GM12878 (cell line): ENCODE data around the gene LGALSL. TPM values are rescaled to one million over a fixed set of nuclear protein-coding genes. Genes with fewer than 3 reads are reported as not detected.

Experiments
- ATAC-seq: fragments of 200-7000 bp; cut with Tn5 transposase; 3 replicates; pipeline ENCODE4 v1.9.1; 2020; ENCODE audit warnings: mild to moderate bottlenecking, moderate library complexity
- BruUV-seq: library from RNA; stranded (reverse); fragments of 400-500 nt; replicated peaks from 2 replicates; lab custom pipeline; 2021; lab: Mats Ljungman, UMichigan
- CTCF ChIA-PET: fragments of 300-600 bp; sonication (Branson Sonifier 250); formaldehyde crosslinking; extraction: SDS; loops from one replicate; lab custom pipeline; 2021; ENCODE audit warnings: inconsistent platforms; lab: Yijun Ruan, JAX
- POLR2A ChIA-PET: fragments of 350-600 bp; formaldehyde crosslinking; extraction: SDS; loops from one replicate; lab custom pipeline; 2021; ENCODE audit warnings: inconsistent platforms; lab: Charles Lee
- RAD21 ChIA-PET: fragments of 300-600 bp; sonication (Branson Sonifier 250); formaldehyde crosslinking; loops from one replicate; lab custom pipeline; 2023; ENCODE audit warnings: antibody characterized with exemption; ENCODE audit not compliant: unreplicated experiment; lab: Charles Lee
- SMC1A ChIA-PET: fragments of 300-600 bp; sonication (Branson Sonifier 250); formaldehyde crosslinking; loops from one replicate; lab custom pipeline; 2023; ENCODE audit not compliant: unreplicated experiment, uncharacterized antibody; lab: Charles Lee
- DNase-seq: peaks from one replicate; pipeline ENCODE4 v3.0.0-alpha.2; 2011; ENCODE audit warnings: low read depth, low spot score
- FAIRE-seq: peaks from 3 replicates; lab custom pipeline; 2011; peaks lifted over from hg19 to GRCh38; lab: Jason Lieb, UNC
- H2AFZ ChIP-seq: 2 replicates; pipeline ENCODE4 v1.6.0; 2011; ENCODE audit warnings: low read depth, low read length, control low read depth; ENCODE audit not compliant: control insufficient read depth
- H3K27ac ChIP-seq: 2 replicates; pipeline ENCODE4 v1.5.1; 2011; ENCODE audit warnings: control low read depth; ENCODE audit not compliant: control insufficient read depth, insufficient read depth
- H3K27me3 ChIP-seq, 2 experiments: replicated peaks in 1 of 2; 2 replicates each; pipeline versions ENCODE4 v1.6.0 to v1.6.1; 2011; ENCODE audit warnings: low read length in 1 of 2; ENCODE audit not compliant: control insufficient read depth in 2 of 2, insufficient read depth in 2 of 2
- H3K36me3 ChIP-seq, 2 experiments: 2 replicates each; pipeline ENCODE4 v1.5.1; 2011; ENCODE audit warnings: low read length in 1 of 2; ENCODE audit not compliant: control insufficient read depth in 2 of 2, insufficient read depth in 2 of 2
- H3K4me1 ChIP-seq: 2 replicates; pipeline ENCODE4 v1.6.1; 2011; ENCODE audit warnings: mild to moderate bottlenecking, low read length, moderate library complexity, mixed read lengths; ENCODE audit not compliant: control insufficient read depth, insufficient read depth
- H3K4me2 ChIP-seq: 2 replicates; pipeline ENCODE4 v1.6.0; 2011; ENCODE audit warnings: control low read depth; ENCODE audit not compliant: control insufficient read depth, insufficient read depth
- H3K4me3 ChIP-seq: fragments of 200-600 bp; sonication (generic); 2 replicates; pipeline ENCODE4 v1.5.1; 2016
- H3K79me2 ChIP-seq: 2 replicates; pipeline ENCODE4 v1.6.0; 2011; ENCODE audit warnings: low read length; ENCODE audit not compliant: control insufficient read depth, insufficient read depth
- H3K9ac ChIP-seq: 2 replicates; pipeline ENCODE4 v1.8.0; 2011; ENCODE audit warnings: low read length, control low read depth, mixed read lengths; ENCODE audit not compliant: control insufficient read depth, insufficient read depth
- H3K9me3 ChIP-seq: replicated peaks from 3 replicates; pipeline ENCODE4 v1.5.1; 2011; ENCODE audit warnings: mild to moderate bottlenecking, low read length; ENCODE audit not compliant: control insufficient read depth, insufficient read depth
- H4K20me1 ChIP-seq: 2 replicates; pipeline ENCODE4 v1.6.0; 2011; ENCODE audit not compliant: control insufficient read depth, insufficient read depth
- BRCA1 ChIP-seq: IDR thresholded peaks from 2 replicates; pipeline ENCODE4 v1.6.1; 2011; ENCODE audit warnings: low read depth, low read length, improper control_type of control experiment
- CEBPB ChIP-seq, 2 experiments: fragments of 150-350 bp in 1 of 2; IDR thresholded peaks; 2 replicates each; pipeline ENCODE4 v1.6.1; 2012 to 2014; ENCODE audit warnings: low read depth in 2 of 2, low read length in 2 of 2, borderline replicate concordance in 1 of 2, inconsistent platforms in 1 of 2
- CUX1 ChIP-seq: IDR thresholded peaks from 2 replicates; pipeline ENCODE4 v1.6.1; 2012; ENCODE audit warnings: improper control_type of control experiment, low read depth, low read length; ENCODE audit not compliant: insufficient replicate concordance
- IRF4 ChIP-seq: IDR thresholded peaks from 2 replicates; pipeline ENCODE4 v1.6.1; 2011; ENCODE audit warnings: low read depth, low read length
- NRF1 ChIP-seq: conservative IDR thresholded peaks from 2 replicates; pipeline ENCODE4 v1.6.1; 2011; ENCODE audit warnings: mild to moderate bottlenecking, low read depth, low read length, improper control_type of control experiment
- PKNOX1 ChIP-seq: fragments of 450-650 bp; IDR thresholded peaks from 2 replicates; pipeline ENCODE4 v1.6.1; 2016; ENCODE audit warnings: mild to moderate bottlenecking
- POU2F2 ChIP-seq: IDR thresholded peaks from 3 replicates; pipeline ENCODE4 v1.6.1; 2011; ENCODE audit warnings: low read depth, mild to moderate bottlenecking, low read length, borderline replicate concordance
- SP1 ChIP-seq: IDR thresholded peaks from one replicate; pipeline ENCODE4 v1.6.1; 2011; ENCODE audit warnings: low read depth, low read length
- SUZ12 ChIP-seq: fragments of 200-600 bp; sonication (generic); IDR thresholded peaks from one replicate; pipeline ENCODE4 v1.6.1; 2018; ENCODE audit warnings: antibody characterized with exemption, mild to moderate bottlenecking; ENCODE audit not compliant: unreplicated experiment
- USF1 ChIP-seq: IDR thresholded peaks from 2 replicates; pipeline ENCODE4 v1.6.1; 2011; ENCODE audit warnings: borderline replicate concordance, low read depth, mild to moderate bottlenecking, moderate library complexity, mixed read lengths, low read length; ENCODE audit not compliant: insufficient read depth; ENCODE audit errors: extremely low read length
- YY1 ChIP-seq: IDR thresholded peaks from 2 replicates; pipeline ENCODE4 v1.6.1; 2011; ENCODE audit warnings: low read depth, mild to moderate bottlenecking, low read length
- ZBED1 ChIP-seq: IDR thresholded peaks from 2 replicates; pipeline ENCODE4 v1.6.1; 2016; ENCODE audit warnings: borderline replicate concordance
- ZBTB33 ChIP-seq: fragments of 450-650 bp; IDR thresholded peaks from 2 replicates; pipeline ENCODE4 v1.6.1; 2017; ENCODE audit warnings: mild to moderate bottlenecking
- WGBS: methylation state at CpG from one replicate; pipeline ENCODE4 v1.1.6; 2016; ENCODE audit warnings: low lambda C conversion rate; ENCODE audit not compliant: insufficient replicate concordance, insufficient coverage; ENCODE audit errors: missing lambda C conversion rate; 5-methylcytosine and 5-hydroxymethylcytosine counted together
- in situ Hi-C: fragments of 300-500 bp; cut with MboI; formaldehyde crosslinking; loops from 9 replicates; pipeline ENCODE4 v1.14.3; 2018; ENCODE audit warnings: mixed read lengths
- intact Hi-C: fragments of 100-400 bp; cut with micrococcal nuclease; formaldehyde crosslinking; loops from one replicate; pipeline ENCODE4 v1.14.2; 2022; ENCODE audit not compliant: unreplicated experiment
- polyA plus RNA-seq, 11 experiments: library from polyadenylated mRNA; depleted of rRNA in 4 of 11; unstranded in 6 of 11; stranded (reverse) in 5 of 11; fragments of >200 nt; fragmentation: Nextera tagmentation in 4 of 11; fragmentation: Illumina TruSeq in 1 of 11; extraction: Ambion mirVana in 4 of 11; extraction: Trizol in 1 of 11; gene quantifications; 1 replicate in 1 of 11; 2 replicates in 10 of 11; pipeline versions ENCODE4 v1.2.1 to v1.2.3, GENCODE V29; 2011 to 2016; ENCODE audit warnings: inconsistent platforms in 2 of 11, missing spikeins in 2 of 11, low read depth in 1 of 11
- total RNA-seq, 4 experiments: library from RNA; depleted of rRNA in 3 of 4; stranded (reverse); fragments of >200 nt in 3 of 4; fragmentation: Illumina TruSeq in 1 of 4; extraction: Trizol in 1 of 4; gene quantifications; 2 replicates each; pipeline versions ENCODE4 v1.2.1 to v1.2.3, GENCODE V29; 2013 to 2021

Gene LGALSL
- total and polyA plus RNA-seq, 10 of the 15 experiments (the other 5 are each of a cell fraction or from before 2014, with no cell fraction given), result 3.3 to 9.1 (median 4.9) TPM

GRCh38 chr2:64442277-64442676 is 11.7 kb upstream of the LGALSL start (continued):
- TF ChIP-seq SUZ12 (no peak), SP1 (no peak)

- no peak for FAIRE-seq
- BruUV-seq, result no TSS peak
- SMC1A ChIA-PET, result interaction anchor here (1.1 kb wide), 1 partner anchor 112 kb away, joined by 3 read pairs; no protein-coding TSS in a partner anchor
- no peaks in the 10 kb centered on the region for H4K20me1 ChIP-seq
- H3K79me2 ChIP-seq, result no peaks in the 10 kb centered on the region
- CTCF ChIA-PET, result no interaction called here
- H2AFZ ChIP-seq, result no peak overlapping the region
- ATAC-seq, result no peak
- no peak overlapping the region for H3K4me3 ChIP-seq
- H3K27ac ChIP-seq, result no peak overlapping the region
- no peaks in the 10 kb centered on the region for H3K36me3 ChIP-seq
- H3K27me3 ChIP-seq, result no peaks in the 10 kb centered on the region
- DNase-seq, result no peak
- intact Hi-C loops (no loop called here), in situ Hi-C loops (no loop called here)
- no peak overlapping the region for H3K9ac ChIP-seq
- WGBS, result 42% methylated on average over 7 of the region's 7 CpGs
- 0 out of 2 replicates have a peak, but pooled peaks cover 5% of the 10 kb centered on the region for H3K4me1 ChIP-seq
- RAD21 ChIA-PET, result interaction anchor here (0.6 kb wide), 1 partner anchor 117 kb away, joined by 3 read pairs; no protein-coding TSS in a partner anchor
- no peaks in the 10 kb centered on the region for H3K9me3 ChIP-seq
- H3K4me2 ChIP-seq, result no peak overlapping the region
- POLR2A ChIA-PET, result no interaction called here
- TF ChIP-seq PKNOX1 (no peak), BRCA1 (no peak), NRF1 (no peak), IRF4 (no peak), YY1 (no peak), USF1 (no peak), CUX1 (no peak), POU2F2 (no peak), ZBED1 (no peak), ZBTB33 (no peak), CEBPB (IDR thresholded peaks at IDR 0.05; ENCODE audit: borderline replicate concordance in 1 of 2, low read depth in 2 of 2, low read length in 2 of 2) (no peak)
Observed at GRCh38 chr2:64442801-64443429, 11.0 kb upstream of the LGALSL start.
